HL-60 (cell line): Measurements from ENCODE around the gene ITGAE.

Source experiments
- POLR2AphosphoS5 ChIP-seq: IDR thresholded peaks from 2 replicates; pipeline ENCODE4 v1.6.1; 2012; ENCODE audit warnings: low read depth
- TF ChIP-seq, protein P1 (sequence below): IDR thresholded peaks from 2 replicates; pipeline ENCODE4 v1.6.1; 2012; ENCODE audit warnings: low read depth; ENCODE audit not compliant: insufficient replicate concordance
- TF ChIP-seq, protein P2 (sequence below): IDR thresholded peaks from one replicate; pipeline ENCODE4 v1.5.1; 2011; ENCODE audit warnings: low read length, control low read depth, inconsistent platforms; ENCODE audit not compliant: insufficient read depth

DNA sequence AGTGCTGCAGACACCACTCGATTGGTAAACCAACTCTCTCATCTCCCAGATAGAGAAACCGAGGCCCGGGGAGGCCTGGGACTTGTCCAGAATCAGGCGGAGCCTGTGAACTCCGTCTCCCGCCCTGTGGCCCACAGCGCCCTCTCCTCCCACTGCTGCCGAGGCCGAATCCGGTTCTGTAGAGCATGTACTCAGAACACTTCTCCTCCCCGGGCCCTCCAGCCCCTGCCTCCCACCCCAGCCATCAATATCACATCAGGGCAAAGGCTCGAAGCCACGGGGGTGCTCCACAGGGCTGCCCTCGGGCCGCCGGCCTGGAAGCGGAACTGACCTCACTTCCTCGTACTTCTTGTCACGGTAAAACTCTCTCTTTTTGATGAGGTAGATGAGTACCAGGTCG, 119.4 kb downstream of the ITGAE start:
- TF ChIP-seq POLR2AphosphoS5 = no peak
- TF ChIP-seq, protein P1, sequence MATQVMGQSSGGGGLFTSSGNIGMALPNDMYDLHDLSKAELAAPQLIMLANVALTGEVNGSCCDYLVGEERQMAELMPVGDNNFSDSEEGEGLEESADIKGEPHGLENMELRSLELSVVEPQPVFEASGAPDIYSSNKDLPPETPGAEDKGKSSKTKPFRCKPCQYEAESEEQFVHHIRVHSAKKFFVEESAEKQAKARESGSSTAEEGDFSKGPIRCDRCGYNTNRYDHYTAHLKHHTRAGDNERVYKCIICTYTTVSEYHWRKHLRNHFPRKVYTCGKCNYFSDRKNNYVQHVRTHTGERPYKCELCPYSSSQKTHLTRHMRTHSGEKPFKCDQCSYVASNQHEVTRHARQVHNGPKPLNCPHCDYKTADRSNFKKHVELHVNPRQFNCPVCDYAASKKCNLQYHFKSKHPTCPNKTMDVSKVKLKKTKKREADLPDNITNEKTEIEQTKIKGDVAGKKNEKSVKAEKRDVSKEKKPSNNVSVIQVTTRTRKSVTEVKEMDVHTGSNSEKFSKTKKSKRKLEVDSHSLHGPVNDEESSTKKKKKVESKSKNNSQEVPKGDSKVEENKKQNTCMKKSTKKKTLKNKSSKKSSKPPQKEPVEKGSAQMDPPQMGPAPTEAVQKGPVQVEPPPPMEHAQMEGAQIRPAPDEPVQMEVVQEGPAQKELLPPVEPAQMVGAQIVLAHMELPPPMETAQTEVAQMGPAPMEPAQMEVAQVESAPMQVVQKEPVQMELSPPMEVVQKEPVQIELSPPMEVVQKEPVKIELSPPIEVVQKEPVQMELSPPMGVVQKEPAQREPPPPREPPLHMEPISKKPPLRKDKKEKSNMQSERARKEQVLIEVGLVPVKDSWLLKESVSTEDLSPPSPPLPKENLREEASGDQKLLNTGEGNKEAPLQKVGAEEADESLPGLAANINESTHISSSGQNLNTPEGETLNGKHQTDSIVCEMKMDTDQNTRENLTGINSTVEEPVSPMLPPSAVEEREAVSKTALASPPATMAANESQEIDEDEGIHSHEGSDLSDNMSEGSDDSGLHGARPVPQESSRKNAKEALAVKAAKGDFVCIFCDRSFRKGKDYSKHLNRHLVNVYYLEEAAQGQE = no peak
- TF ChIP-seq, protein P2, sequence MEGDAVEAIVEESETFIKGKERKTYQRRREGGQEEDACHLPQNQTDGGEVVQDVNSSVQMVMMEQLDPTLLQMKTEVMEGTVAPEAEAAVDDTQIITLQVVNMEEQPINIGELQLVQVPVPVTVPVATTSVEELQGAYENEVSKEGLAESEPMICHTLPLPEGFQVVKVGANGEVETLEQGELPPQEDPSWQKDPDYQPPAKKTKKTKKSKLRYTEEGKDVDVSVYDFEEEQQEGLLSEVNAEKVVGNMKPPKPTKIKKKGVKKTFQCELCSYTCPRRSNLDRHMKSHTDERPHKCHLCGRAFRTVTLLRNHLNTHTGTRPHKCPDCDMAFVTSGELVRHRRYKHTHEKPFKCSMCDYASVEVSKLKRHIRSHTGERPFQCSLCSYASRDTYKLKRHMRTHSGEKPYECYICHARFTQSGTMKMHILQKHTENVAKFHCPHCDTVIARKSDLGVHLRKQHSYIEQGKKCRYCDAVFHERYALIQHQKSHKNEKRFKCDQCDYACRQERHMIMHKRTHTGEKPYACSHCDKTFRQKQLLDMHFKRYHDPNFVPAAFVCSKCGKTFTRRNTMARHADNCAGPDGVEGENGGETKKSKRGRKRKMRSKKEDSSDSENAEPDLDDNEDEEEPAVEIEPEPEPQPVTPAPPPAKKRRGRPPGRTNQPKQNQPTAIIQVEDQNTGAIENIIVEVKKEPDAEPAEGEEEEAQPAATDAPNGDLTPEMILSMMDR = no peak
